DOHH2 (cell line): ENCODE results near the gene TRIM45.

ENCODE experiments used
- CTCF ChIP-seq: fragments of 200-600 bp; sonication (generic); IDR thresholded peaks from one replicate; pipeline ENCODE4 v1.5.1; 2014; ENCODE audit warnings: antibody characterized with exemption, mild to moderate bottlenecking, low read depth, low read length; ENCODE audit not compliant: poor library complexity, severe bottlenecking
- EZH2phosphoT487 ChIP-seq: fragments of 200-600 bp; sonication (generic); IDR thresholded peaks from 2 replicates; pipeline ENCODE4 v1.6.1; 2017; ENCODE audit warnings: borderline replicate concordance, mild to moderate bottlenecking, antibody characterized with exemption, low read length, moderate library complexity, mixed read lengths

- TF ChIP-seq CTCF (no peak), EZH2phosphoT487 (no peak)
Measured at GRCh38 chr1:117114877-117115276, 6.7 kb downstream of the TRIM45 start.
